Measurements from ENCODE around the gene CDH23. TPM values are rescaled to one million over a fixed set of nuclear protein-coding genes. Genes with fewer than 3 reads are reported as not detected.

Gene CDH23
- total RNA-seq, 1 donor from 2014 or later: not detected

- no peak for DNase-seq (ENCODE audit: low read depth in 2 of 2)
Measured at GRCh38 chr10:71770255-71770654, 373.5 kb downstream of the CDH23 start.

GRCh38 chr10:71770789-71771188 lies 374.1 kb downstream of the CDH23 start:
- no peak for DNase-seq (ENCODE audit: low read depth in 2 of 2)

GRCh38 chr10:71771204-71771603 lies 374.5 kb downstream of the CDH23 start:
- DNase-seq (ENCODE audit: low read depth in 2 of 2): no peak

- peak; percentile 57 to 71 for DNase-seq (ENCODE audit: low read depth in 2 of 2)
Measured at GRCh38 chr10:71771821-71772617, 375.3 kb downstream of the CDH23 start.

GRCh38 chr10:71772832-71773220 lies 376.1 kb downstream of the CDH23 start:
- DNase-seq (ENCODE audit: low read depth in 2 of 2): no peak

- DNase-seq (ENCODE audit: low read depth in 2 of 2): peak; percentile 81 to 90
Measured at GRCh38 chr10:71773221-71773971, 376.7 kb downstream of the CDH23 start, which contains the start of gene VSIR. VSIR (minus strand) TSS chr10:71773520; CDS start chr10:71773439, 81 bp downstream.

GRCh38 chr10:71774916-71775702 lies 378.4 kb downstream of the CDH23 start:
- no peak for DNase-seq (ENCODE audit: low read depth in 2 of 2)

- DNase-seq (ENCODE audit: low read depth in 2 of 2): no peak
Measured at GRCh38 chr10:71776481-71776925, 379.8 kb downstream of the CDH23 start.

GRCh38 chr10:71777213-71777985 lies 380.7 kb downstream of the CDH23 start:
- DNase-seq (ENCODE audit: low read depth in 2 of 2): no peak

- DNase-seq (ENCODE audit: low read depth in 2 of 2): no peak
Measured at GRCh38 chr10:71778071-71778825, 381.5 kb downstream of the CDH23 start.

GRCh38 chr10:71779641-71780040 lies 382.9 kb downstream of the CDH23 start:
- no peak for DNase-seq (ENCODE audit: low read depth in 2 of 2)

- no peak for DNase-seq (ENCODE audit: low read depth in 2 of 2)
Measured at GRCh38 chr10:71780156-71780555, 383.4 kb downstream of the CDH23 start.

GRCh38 chr10:71780719-71781118 lies 384.0 kb downstream of the CDH23 start:
- DNase-seq (ENCODE audit: low read depth in 2 of 2): no peak

GRCh38 chr10:71782221-71782916 lies 385.6 kb downstream of the CDH23 start:
- DNase-seq (ENCODE audit: low read depth in 2 of 2): peak in 1 of 2 donors; percentile 47

- DNase-seq (ENCODE audit: low read depth in 2 of 2): peak in 1 of 2 donors; percentile 56
Measured at GRCh38 chr10:71782917-71783490, 386.3 kb downstream of the CDH23 start.

- no peak for DNase-seq (ENCODE audit: low read depth in 2 of 2)
Measured at GRCh38 chr10:71783917-71784678, 387.4 kb downstream of the CDH23 start.

GRCh38 chr10:71784679-71785272 lies 388.1 kb downstream of the CDH23 start:
- no peak for DNase-seq (ENCODE audit: low read depth in 2 of 2)

GRCh38 chr10:71788954-71789353 lies 392.2 kb downstream of the CDH23 start:
- no peak for DNase-seq (ENCODE audit: low read depth in 2 of 2)

Data from lung microvascular endothelial cell (primary cell).